ENCODE data around the gene MEX3D.

MEX3D gene

DNA sequence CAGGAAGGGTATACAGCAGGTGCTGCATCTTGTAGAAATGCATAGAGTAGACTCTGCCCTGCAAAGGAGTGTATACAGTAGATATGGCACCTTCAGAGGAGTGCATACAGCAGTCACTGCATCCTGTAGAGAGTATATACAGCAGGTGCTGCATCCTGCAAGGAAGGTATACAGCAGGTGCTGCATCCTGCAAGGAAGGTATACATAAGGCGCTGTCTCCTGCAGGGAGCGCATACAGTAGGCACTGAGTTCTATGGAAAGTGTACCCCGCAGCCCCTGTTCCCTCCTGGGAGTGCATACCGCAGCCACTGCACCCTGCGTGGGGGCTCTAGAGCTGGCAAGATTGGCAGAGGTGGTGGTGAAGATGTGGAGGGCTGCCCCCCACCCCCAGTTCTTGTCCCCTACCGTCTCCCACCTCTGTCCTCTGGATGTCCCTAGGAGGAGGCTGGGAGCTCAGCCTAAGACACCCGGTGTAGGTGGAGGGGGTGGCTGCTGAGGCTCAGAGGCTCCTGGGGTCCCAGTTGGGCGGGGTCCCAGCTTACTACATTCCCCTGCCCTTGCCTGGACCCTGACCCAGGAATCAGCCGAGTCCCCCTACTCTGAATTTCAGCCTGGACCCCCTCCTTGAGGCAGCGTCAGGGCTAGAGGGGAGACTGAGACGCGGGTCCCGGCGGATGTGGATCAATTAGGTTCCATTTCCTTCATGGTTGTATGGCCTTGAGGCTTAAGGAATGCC, 53.0 kb downstream of the MEX3D start:
- DNase-seq = no peak

DNA sequence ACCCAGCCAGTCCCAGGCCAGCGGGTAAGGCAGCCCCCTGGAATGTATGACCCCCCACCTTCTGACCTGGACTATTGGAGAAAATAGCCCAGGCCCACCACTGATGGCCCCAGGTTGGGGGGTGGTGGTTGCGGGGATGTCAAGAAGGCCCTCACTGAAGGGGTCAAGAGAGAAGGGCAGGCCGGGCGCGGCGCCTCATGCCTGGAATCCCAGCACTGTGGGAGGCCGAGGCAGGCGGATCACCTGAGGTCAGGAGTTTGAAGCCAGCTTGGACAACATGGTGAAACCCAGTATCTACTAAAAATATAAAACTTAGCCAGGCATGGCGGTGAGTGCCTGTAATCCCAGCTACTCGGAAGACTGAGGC, 53.8 kb downstream of the MEX3D start:
- DNase-seq = no peak

- DNase-seq = no peak
Measured at GRCh38 chr19:1513499-1514294, 54.4 kb downstream of the MEX3D start.

- DNase-seq = no peak
Measured at GRCh38 chr19:1512671-1513498, 55.2 kb downstream of the MEX3D start, which contains the start of gene ADAMTSL5. TSS of gene ADAMTSL5 (minus strand) at chr19:1513019. CDS start at chr19:1510943, 2,076 bp downstream.

DNA sequence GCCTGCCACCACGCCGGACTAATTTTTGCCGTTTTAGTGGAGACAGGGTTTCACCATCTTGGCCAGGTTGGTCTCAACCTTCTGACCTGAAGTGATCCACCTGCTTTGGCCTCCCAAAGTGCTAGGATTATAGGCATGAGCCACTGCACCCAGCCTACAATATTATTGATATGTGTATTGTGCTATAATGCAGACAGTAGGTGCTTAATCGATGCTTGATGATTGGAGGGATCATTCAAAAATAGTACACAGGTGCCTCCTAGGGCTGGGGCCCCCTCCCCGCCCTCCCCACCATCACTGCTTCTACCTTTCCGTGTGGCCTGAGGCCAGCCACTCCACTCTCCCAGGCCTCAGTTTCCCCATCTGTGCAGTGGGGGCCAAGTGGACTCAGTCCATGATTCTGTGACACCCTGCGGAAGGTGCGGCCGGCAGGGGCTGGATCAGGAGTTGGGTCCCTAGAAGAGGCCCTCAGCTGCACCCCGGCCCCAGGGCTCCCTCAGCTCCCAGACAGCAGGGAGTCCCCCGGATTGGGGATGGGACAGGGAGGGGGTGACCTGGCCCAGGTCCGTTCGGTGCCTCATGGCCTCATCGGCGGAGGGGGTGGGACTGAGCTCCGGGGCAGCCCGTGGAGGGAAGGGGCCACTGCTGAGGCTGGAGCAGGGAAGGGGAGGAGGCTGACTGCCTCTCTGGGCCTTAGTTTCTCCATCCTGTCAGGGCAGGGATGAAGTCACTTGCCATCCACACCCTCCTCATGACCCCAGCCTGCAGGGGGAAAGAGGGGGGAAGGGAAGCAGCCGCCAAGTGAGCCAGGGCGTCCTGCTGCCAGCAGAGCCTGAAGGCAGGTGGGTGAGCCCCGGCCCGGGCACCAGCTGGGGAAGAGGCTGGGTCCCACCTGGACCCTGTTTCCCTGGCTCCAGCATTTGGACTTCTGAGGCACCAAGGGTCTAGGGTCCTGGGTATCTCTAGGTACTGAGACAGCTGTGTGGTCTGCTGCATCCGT, 56.5 kb downstream of the MEX3D start:
- DNase-seq = no peak

DNA sequence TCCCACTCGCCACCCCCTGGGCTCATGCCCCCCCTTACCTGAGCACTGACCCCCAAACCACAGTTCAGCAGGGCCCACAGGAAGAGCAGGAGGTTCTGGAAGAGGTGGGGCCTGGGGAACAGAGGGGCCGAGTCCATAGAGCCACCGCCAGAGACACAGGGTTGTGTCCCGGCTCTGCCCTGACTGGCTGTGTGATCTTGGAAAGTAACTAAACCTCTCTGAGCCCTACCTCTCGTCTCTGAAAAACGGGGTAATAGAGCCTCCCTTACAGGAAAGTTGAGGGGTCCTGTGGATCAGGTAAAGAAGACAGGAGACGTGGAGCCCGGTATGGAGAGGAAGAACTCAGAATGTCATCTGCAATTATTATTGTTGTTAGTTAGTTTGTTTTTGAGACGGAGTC, 57.3 kb downstream of the MEX3D start:
- DNase-seq = no peak

DNA sequence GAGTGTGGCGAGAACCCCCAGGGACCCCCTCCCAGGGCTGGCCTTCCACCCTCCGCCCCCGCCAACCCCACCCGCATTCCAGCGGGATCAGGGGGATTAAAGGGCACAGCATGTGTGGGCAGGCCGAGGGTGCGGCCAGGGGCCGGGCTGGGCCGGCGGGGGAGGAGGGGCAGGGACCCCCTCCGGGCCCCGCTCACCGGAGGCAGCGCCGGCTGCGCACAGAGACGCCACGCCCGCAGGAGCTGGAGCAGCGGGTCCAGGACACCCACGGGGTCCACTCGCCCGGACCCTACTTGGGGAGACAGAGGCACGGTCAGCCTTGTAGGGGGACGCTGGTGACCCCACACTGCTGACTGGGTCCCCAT, 57.7 kb downstream of the MEX3D start:
- DNase-seq = no peak

DNA sequence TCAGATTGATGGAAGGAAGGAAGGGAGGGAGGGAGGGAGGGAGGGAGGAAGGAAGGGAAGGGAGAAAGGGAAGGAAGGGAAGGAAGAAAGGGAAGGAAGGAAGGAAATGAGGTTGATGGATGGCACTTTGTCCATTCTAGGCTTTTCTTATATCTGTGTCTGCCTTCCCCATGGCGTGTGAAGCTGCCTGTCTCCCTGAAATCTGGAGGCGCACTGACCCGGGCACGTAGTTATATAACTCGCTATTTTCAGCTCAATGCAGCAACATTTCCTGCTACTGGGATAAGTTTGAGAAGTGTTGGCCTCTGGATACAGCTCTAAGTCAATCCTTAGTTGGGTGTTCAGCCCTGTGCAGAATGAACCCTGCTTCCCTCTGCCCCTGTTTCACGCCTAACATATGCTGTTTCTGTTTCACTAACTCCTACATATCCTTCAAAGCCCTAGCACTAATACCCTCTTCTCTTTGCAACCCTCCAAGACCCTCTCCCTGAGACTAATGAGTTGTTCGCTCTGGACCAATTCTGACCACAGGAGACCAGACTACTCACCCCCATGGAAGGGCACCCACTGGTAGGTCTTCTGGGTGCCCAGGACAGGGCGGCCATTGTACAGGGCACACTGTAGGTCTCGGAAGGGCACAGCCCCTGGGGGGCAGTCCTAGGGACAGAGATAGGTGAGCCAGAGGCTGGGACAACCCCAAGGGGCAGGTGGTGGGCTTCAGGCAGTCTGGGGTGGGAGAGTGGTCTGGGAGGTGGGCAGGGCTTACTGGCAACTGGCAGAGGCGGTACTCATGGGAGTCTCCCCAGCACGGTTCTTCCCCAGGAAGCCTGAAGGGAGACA, 58.3 kb downstream of the MEX3D start:
- no peak for DNase-seq

DNA sequence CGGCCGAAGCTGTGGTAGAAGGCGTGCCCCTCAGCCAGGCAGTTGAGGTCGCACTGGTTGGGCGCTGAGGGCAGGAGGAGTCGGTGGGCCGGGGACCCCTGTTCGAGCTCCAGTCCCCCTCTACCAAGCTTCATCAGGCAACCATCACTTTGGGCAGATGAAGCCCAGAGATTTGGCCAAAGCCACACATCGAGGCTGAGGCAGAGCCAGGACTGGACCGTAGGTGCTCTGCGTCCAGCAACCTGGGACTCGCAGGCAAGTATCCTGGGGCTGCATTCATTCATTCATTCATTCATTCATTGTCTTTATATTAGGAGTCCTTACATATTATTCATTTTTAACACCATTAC, 59.6 kb downstream of the MEX3D start:
- DNase-seq = no peak

DNA sequence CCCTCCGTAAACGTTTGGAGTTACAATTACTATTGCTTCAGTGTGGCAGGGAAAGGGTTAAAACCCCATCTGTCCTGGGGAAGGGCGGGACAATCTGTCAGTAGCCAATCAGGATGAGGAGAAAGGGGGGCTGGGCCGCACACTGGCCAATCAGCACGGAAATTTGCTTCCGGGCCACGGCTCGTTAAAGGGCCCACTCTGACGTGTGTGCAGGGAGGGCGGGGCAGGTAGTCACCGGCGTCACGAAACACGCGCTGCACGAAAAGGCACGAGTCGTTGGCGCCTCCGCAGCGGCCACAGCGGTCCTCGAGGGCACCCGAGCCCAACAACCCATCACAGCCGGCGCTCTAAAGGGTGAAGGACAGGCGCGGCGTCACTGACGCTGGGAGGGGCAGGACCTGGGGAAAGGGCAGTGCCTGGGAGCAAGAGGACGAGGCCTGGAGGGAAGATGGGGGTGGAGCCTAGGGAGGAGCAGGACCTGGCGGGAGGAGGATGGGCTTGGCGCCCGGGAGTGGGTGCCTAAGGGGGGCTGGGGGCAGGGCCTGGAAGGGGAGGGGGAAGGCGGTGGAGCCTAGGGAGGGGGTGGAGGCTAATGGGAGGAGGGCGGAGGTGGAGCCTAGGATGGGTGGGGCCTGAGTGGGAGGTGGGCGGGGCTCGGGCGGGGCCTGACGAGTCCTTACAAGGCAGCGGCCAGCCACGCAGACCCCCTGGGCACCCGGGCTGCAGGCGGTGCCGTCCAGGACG, 60.2 kb downstream of the MEX3D start:
- DNase-seq = peak; percentile 17 to 77

DNA sequence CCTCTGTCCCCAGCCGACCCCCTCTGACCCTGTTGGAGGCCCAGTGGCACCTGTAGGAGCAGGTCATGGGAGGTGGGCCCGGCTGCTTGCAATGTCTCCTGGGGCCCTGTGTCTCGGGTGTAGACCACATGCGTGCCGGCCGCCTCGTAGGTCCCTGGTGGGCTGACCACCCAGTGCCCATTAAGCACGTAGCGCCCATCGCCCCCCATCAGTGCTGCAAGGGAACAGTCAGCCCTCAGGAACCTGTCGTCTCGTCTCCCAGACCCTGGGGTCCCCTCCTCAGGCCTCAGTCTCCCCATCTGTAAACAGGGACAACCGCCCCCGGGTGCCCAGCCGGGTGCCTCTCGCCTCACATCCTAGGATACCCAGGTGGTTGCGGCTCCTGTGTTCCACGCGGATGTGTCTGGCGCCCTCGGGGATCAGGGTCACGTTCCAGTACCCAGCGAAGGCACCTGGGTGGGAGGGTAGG, 60.9 kb downstream of the MEX3D start:
- DNase-seq = no peak

GRCh38 chr19:1505991-1506881, 61.9 kb downstream of the MEX3D start:
- DNase-seq = no peak

- DNase-seq = no peak
Measured at GRCh38 chr19:1505012-1505411, 63.1 kb downstream of the MEX3D start.

All from cerebellar nuclear complex (tissue), 1 donor.